Measurements from ENCODE around the gene TRMT2A. TPM values are rescaled to one million over a fixed set of nuclear protein-coding genes. Genes with fewer than 3 reads are reported as not detected.

Gene TRMT2A
- total and polyA plus RNA-seq, 2 of the 8 experiments (the other 6 are each of a cell fraction or from before 2014, with no cell fraction given) = 44.9 to 50.3 TPM

DNA sequence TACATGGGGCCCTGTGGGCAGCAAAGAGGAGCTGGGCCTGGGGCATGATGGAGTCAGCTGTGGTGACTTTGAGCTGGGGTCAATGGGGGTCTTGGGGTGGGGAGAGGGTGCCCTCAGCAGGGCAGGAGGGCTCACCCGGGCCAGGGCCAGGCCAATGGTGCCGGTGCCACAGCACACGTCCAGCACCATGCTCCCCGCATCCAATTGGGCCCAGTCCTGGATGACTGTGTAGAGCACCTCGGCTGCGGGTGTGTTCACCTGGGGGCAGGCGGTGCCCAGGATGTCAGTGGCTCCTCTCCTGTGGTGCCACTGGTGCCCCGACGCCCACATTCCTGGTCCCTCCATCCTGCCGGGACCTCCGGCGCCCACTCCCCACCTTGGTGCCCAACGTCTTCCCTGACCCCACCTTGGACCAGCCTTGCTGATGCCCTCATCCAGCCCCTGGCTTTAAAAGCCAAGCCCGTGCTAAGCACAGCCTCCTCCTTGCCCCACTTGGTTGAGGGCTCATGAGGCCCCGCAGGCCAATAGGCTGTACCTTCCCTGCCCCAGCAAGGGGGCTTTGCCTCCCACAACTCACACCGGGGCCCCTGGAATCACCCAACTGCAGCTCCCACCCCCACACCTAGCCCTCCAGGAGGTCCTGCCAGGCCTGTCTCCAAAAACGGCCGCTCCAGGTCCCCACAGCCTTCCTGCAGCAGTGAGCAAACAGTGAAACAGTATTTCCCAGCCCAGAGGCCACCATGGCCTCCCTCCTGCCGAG, 3.3 kb downstream of the TRMT2A start:
- Histone ChIP-seq H3K18ac (ENCODE audit: extremely low read depth, low read length) (no peak overlapping the region), H3K4me1 (replicated peaks in 1 of 4; ENCODE audit: control insufficient read depth in 3 of 4, insufficient read depth in 4 of 4, low read length in 3 of 4) (peaks cover 0 to 3% (median 2%) of the 10 kb centered on the region in 4 experiments; a peak in 5 of 7 replicates), H3K4me3 (ENCODE audit: extremely low read depth in 1 of 4, insufficient read depth in 2 of 4, low read depth in 3 of 4, low read length in 4 of 4) (no peak overlapping the region), H3K27ac (ENCODE audit: low read depth, low read length) (no peak overlapping the region), H3K9ac (replicated peaks in 1 of 4; ENCODE audit: extremely low read depth in 1 of 4, low read depth in 3 of 4, low read length in 3 of 4) (no peak overlapping the region), H2BK20ac (ENCODE audit: low read length) (no peak overlapping the region), H3K23me2 (ENCODE audit: low read depth, low read length) (no peaks in the 10 kb centered on the region; the same call in 1 of the 2 replicates), H2BK12ac (ENCODE audit: low read depth, low read length) (no peak overlapping the region), H3K79me1 (ENCODE audit: low read depth, low read length) (peaks cover 4% of the 10 kb centered on the region; the same call in 1 of the 2 replicates), H2AFZ (ENCODE audit: low read length) (no peak overlapping the region), H3K14ac (ENCODE audit: insufficient read length) (no peak overlapping the region), H4K8ac (ENCODE audit: extremely low read depth, insufficient read depth, low read length) (peak overlapping the region; percentile 45), H2AK5ac (ENCODE audit: low read depth, low read length) (no peak overlapping the region), H4K5ac (ENCODE audit: insufficient read length, low read depth, low read length) (no peak overlapping the region), H3K36me3 (ENCODE audit: control insufficient read depth in 2 of 4, insufficient read depth in 4 of 4, low read length in 3 of 4) (peaks cover 19 to 41% (median 34%) of the 10 kb centered on the region in 4 experiments), H3K9me3 (ENCODE audit: insufficient read depth in 2 of 2, low read depth in 1 of 2, low read length in 1 of 2) (no peaks in the 10 kb centered on the region), H2BK5ac (ENCODE audit: low read depth, low read length) (no peak overlapping the region), H4K20me1 (replicated peaks in 1 of 2; ENCODE audit: control insufficient read depth in 1 of 2, insufficient read depth in 2 of 2, low read length in 2 of 2) (peaks cover 9 to 21% of the 10 kb centered on the region in 2 experiments), H4K91ac (replicated peaks; ENCODE audit: insufficient read length, low read length) (no peak overlapping the region), H3K4me2 (ENCODE audit: insufficient read depth in 1 of 2, low read depth in 2 of 2, low read length in 2 of 2) (no peak overlapping the region), H3K4ac (replicated peaks; ENCODE audit: insufficient read length, low read depth, low read length) (no peak overlapping the region), H2BK15ac (ENCODE audit: low read length) (no peak overlapping the region), H3K23ac (ENCODE audit: insufficient read length) (no peak overlapping the region), H3K27me3 (replicated peaks in 1 of 4; ENCODE audit: control insufficient read depth in 3 of 4, extremely low read depth in 1 of 4, insufficient read depth in 3 of 4, low read length in 3 of 4) (no peaks in the 10 kb centered on the region), H2BK120ac (replicated peaks; ENCODE audit: low read depth, low read length) (no peak overlapping the region), H3K56ac (replicated peaks; ENCODE audit: insufficient read length, low read depth, low read length) (no peak overlapping the region), H3K79me2 (ENCODE audit: control insufficient read depth in 1 of 2, insufficient read depth in 2 of 2, low read length in 2 of 2) (peaks cover 7 to 28% of the 10 kb centered on the region in 2 experiments)
- FAIRE-seq (no peak), DNase-seq (ENCODE audit: low read depth in 1 of 2, low spot score in 2 of 2) (no peak)
- ChIA-PET CTCF (ENCODE audit: partially characterized antibody) (interaction anchor here (1.6 kb wide), 1 partner anchor 20 kb away, joined by 4 read pairs; no protein-coding TSS in a partner anchor), POLR2A (ENCODE audit: partially characterized antibody) (interaction anchor here (1.1 to 22.7 kb wide), 8 partner anchors 8 to 142 kb away, joined by 3 to 598 read pairs (median 8); partner anchors contain the start of gene ZDHHC8)
- WGBS, 2 experiments (ENCODE audit: extremely low coverage in 1 of 2, insufficient coverage in 1 of 2, insufficient read length in 1 of 2, insufficient replicate concordance in 2 of 2, low coverage in 1 of 2, low lambda C conversion rate in 2 of 2, missing lambda C conversion rate in 1 of 2) = 93% methylated on average over 19 of the region's 19 CpGs; no CpG with 5 or more reads in 1 of the 2 experiments
- TF ChIP-seq MAFK (IDR thresholded peaks at IDR 0.05; ENCODE audit: low read depth, low read length) = no peak
- peak in 1 of 2 experiments; percentile 35; a peak in 1 of 3 replicates for TF ChIP-seq POLR2A (IDR thresholded peaks at IDR 0.05; ENCODE audit: control extremely low read depth in 1 of 2, low read depth in 2 of 2, low read length in 2 of 2)
- TF ChIP-seq BCL11A (IDR thresholded peaks at IDR 0.05; ENCODE audit: low read depth in 2 of 2, low read length in 2 of 2) = no peak
- TF ChIP-seq RFX5 (IDR thresholded peaks at IDR 0.05; ENCODE audit: borderline replicate concordance, low read depth, low read length) = no peak
- TF ChIP-seq POLR2AphosphoS5 (IDR thresholded peaks at IDR 0.05; ENCODE audit: low read depth, low read length) = peak; percentile 69; the same call in 1 of the 2 replicates
- TF ChIP-seq GTF2F1 (IDR thresholded peaks at IDR 0.05; ENCODE audit: borderline replicate concordance, low read depth, low read length) = no peak
- no peak for TF ChIP-seq CBX8 (IDR thresholded peaks at IDR 0.05; ENCODE audit: borderline replicate concordance, low read depth, low read length)
- TF ChIP-seq ATF3 (IDR thresholded peaks at IDR 0.05; ENCODE audit: insufficient read depth, low read depth, low read length) = no peak
- no peak for TF ChIP-seq NANOG (IDR thresholded peaks at IDR 0.05; ENCODE audit: insufficient read depth, low read depth, low read length, poor library complexity, severe bottlenecking)
- no peak for TF ChIP-seq RNF2 (IDR thresholded peaks at IDR 0.05; ENCODE audit: borderline replicate concordance, low read depth, low read length, missing control alignments, poor library complexity, severe bottlenecking)
